GM10248 (cell line): Measurements from ENCODE around the gene CDKN2AIP.
"Not testable (repeated sequence)": the region's sequence is repeated elsewhere in the genome, so short reads cannot be mapped to it uniquely, and the experiment has no call there.

Experiments used
- CTCF ChIA-PET: fragments of 300-600 bp; sonication (Branson Sonifier 250); formaldehyde crosslinking; extraction: SDS; loops from one replicate; lab custom pipeline; 2021; ENCODE audit warnings: antibody characterized with exemption; lab: Yijun Ruan, JAX
- POLR2A ChIA-PET: fragments of 350-650 bp; sonication (Branson Sonifier 250); formaldehyde crosslinking; extraction: SDS; loops from one replicate; lab custom pipeline; 2020; ENCODE audit warnings: antibody characterized with exemption; lab: Yijun Ruan, JAX
- DNase-seq: peaks from one replicate; pipeline ENCODE4 v3.0.0; 2012; ENCODE audit errors: extremely low spot score
- CTCF ChIP-seq: IDR thresholded peaks from 2 replicates; pipeline ENCODE4 v1.5.1; 2012; ENCODE audit warnings: mild to moderate bottlenecking, low read depth; ENCODE audit errors: extremely low read depth, missing control alignments, control extremely low read depth

Gene CDKN2AIP

DNA sequence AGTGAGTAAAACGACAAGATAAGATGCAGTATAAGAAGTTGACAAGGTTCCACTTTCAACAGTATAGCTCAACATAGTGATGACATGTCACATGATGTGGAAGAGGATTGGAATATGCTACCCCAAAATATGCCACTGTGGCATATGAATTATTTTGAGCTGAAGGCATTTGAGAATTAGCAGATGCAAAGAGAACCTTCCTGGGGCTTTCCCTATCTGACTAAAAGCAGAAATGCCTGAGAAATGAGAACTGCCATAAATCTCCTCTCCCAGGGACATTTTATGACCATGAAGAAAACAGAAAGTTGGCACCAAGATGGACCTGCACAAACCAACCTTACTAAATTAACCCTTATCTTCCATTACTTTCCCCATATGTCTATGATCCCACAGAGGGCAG is 24.8 kb downstream of the CDKN2AIP start:
- no peak for TF ChIP-seq CTCF
- ChIA-PET POLR2A (no interaction called here), CTCF (interaction anchor here (0.9 to 1.4 kb wide), 6 partner anchors 14 to 211 kb away, joined by 3 to 4 read pairs (median 3); no protein-coding TSS in a partner anchor)
- no peak for DNase-seq

GRCh38 chr4:183469936-183470335 is 25.5 kb downstream of the CDKN2AIP start:
- no peak for DNase-seq
- no peak for TF ChIP-seq CTCF
- POLR2A ChIA-PET, result no interaction called here
- CTCF ChIA-PET, result interaction anchor here (0.8 to 1.5 kb wide), 8 partner anchors 8 to 210 kb away, joined by 3 to 4 read pairs (median 3); no protein-coding TSS in a partner anchor

DNA sequence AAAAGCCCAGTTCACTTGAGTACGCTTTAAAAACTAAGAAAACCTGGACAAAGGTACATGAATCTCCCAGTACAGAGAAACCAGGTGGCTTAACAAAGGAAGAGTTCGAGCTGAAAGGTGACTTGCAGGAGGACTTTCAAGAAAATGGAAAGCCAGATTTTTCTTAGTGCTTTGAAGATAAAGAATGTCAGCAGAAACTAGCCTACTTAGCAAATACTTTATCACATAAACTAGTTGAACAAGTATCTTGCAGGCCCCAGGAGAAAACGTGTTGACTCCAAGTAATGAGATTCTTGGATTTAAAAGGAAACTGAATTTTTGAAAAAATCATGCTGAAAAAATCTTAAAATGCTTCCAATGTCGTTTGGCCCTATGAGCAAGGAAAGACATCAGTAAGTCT is 26.4 kb downstream of the CDKN2AIP start:
- ChIA-PET POLR2A (no interaction called here), CTCF (interaction anchor here (0.9 to 1.5 kb wide), 5 partner anchors 9 to 37 kb away, joined by 3 read pairs; no protein-coding TSS in a partner anchor)
- TF ChIP-seq CTCF, result no peak
- no peak for DNase-seq

DNA sequence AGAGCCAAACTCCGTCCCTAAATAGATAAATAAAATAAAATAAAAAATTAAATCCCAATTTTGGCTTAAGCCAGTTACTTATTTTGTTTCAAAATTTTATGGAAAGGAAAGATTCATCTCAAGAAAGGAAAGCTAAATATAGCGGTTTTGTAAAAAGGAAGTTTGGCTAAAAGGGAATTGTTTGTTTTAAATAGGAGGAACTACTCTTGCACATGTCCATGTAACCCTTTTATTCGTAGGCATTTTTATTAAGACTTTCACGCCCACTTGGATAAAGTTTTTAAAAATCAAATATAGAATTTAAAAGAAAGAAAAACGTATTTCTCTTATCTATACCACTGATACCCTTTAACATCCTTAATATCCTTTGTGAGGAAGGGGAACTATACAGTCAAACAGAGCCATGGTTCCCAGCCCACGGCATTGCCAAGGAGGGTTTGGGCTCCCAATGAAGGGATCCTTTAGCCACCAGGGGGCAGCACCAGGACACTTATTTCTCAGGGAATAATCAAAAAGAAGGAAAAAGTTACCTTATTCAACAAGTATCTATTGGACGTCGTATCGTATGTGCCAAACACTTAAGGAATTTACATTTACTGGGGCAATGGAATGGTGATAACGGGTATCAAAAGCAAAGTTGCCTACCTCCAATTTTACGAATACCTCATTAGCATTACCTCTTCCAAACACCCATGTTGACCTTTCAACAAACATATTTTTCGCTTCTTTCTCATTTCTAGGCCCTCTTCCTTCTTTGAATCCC is 27.7 kb downstream of the CDKN2AIP start:
- peak; percentile 72 for DNase-seq
- peak; percentile 85 for TF ChIP-seq CTCF
- POLR2A ChIA-PET, result no interaction called here
- CTCF ChIA-PET, result interaction anchor here (0.9 to 1.3 kb wide), 5 partner anchors 10 to 29 kb away, joined by 3 read pairs; no protein-coding TSS in a partner anchor

DNA sequence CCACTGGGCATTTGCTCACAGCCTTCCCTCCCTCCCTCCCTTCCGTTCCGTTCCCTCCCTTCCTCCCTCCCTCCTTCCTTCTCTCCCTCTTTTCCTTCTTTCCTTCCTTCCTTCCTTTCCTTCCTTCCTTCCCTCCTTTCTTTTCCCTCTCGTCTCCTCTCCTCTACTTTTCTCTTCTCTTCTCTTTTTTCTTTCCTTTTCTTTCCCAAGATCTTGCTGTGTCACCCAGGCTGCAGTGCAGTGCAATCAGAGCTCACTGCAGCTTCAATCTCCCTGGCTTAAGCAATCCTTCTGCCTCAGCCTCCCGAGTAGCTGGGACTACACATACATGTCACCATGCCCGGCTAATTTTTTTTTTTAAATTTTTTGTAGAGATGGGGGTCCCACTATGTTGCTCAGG is 33.7 kb downstream of the CDKN2AIP start:
- TF ChIP-seq CTCF, result no peak
- ChIA-PET POLR2A (no interaction called here), CTCF (interaction anchor here (1.2 to 1.4 kb wide), 2 partner anchors 16 to 161 kb away, joined by 3 read pairs; no protein-coding TSS in a partner anchor)
- no peak for DNase-seq

DNA sequence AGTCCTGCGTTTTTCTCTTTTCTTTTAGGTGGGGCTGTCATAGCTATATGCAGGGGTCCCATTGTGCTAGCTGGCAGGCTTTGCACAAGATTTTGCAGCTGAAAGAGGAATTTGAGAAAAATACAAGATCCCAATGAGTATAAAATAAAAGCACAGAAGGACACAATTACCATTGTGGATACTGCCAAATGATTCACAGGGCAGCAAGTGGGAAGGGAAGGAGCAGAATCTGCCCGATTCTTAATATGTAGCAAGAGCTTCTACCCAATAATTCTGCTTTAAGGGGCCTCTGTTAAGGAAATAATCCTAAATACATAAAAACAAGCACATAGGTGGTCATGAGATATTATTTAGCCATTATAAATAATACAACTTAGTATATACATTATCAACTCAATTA is 34.5 kb downstream of the CDKN2AIP start:
- CTCF ChIA-PET, result interaction anchor here (1.2 to 1.4 kb wide), 2 partner anchors 17 to 162 kb away, joined by 3 read pairs; no protein-coding TSS in a partner anchor
- TF ChIP-seq CTCF, result no peak
- no peak for DNase-seq
- POLR2A ChIA-PET, result no interaction called here

GRCh38 chr4:183482515-183483095 is 38.2 kb downstream of the CDKN2AIP start:
- DNase-seq, POLR2A ChIA-PET: not testable (repeated sequence)
- CTCF ChIA-PET, result interaction anchor here (1.0 kb wide), 1 partner anchor 13 kb away, joined by 3 read pairs; no protein-coding TSS in a partner anchor
